Uterus (tissue), 4 donors: ENCODE measurements around the gene ATP10A. TPM values are rescaled to one million over a fixed set of nuclear protein-coding genes. Genes with fewer than 3 reads are reported as not detected.

ENCODE experiments used
- DNase-seq, 2 donors: peaks; one replicate each; pipeline ENCODE4 v3.0.0-alpha.2; 2019 to 2020
- H3K27ac ChIP-seq, 2 donors: fragments of 200-600 bp; sonication (generic); 1 replicate in 1 of 2; 2 replicates in 1 of 2; pipeline ENCODE4 v1.5.1; 2016 to 2018
- H3K27me3 ChIP-seq, 2 donors: fragments of 200-600 bp; sonication (generic); one replicate each; pipeline ENCODE4 v1.5.1; 2018 to 2019; ENCODE audit warnings: control low read depth in 1 of 2
- H3K36me3 ChIP-seq, 2 donors: fragments of 200-600 bp; sonication (generic); one replicate each; pipeline ENCODE4 v1.5.1; 2019; ENCODE audit warnings: control low read depth in 1 of 2
- H3K4me1 ChIP-seq, 2 donors: fragments of 200-600 bp; sonication (generic); one replicate each; pipeline ENCODE4 v1.5.1; 2018 to 2019; ENCODE audit warnings: control low read depth in 1 of 2
- H3K4me3 ChIP-seq, 2 donors: fragments of 200-600 bp; sonication (generic); 1 replicate in 1 of 2; 2 replicates in 1 of 2; pipeline ENCODE4 v1.5.1; 2018 to 2019; ENCODE audit warnings: mild to moderate bottlenecking in 1 of 2
- H3K9me3 ChIP-seq, 2 donors: fragments of 200-600 bp; sonication (generic); one replicate each; pipeline ENCODE4 v1.5.1; 2019; ENCODE audit warnings: control low read depth in 1 of 2
- CTCF ChIP-seq, 4 experiments: fragments of 200-600 bp in 2 of 4; fragments of 450-650 bp in 2 of 4; sonication (generic) in 2 of 4; IDR thresholded peaks; one replicate each; pipeline ENCODE4 v1.5.1; 2016 to 2019; ENCODE audit warnings: antibody characterized with exemption in 4 of 4, mild to moderate bottlenecking in 2 of 4, moderate library complexity in 1 of 4
- POLR2A ChIP-seq, 2 donors: fragments of 450-650 bp; IDR thresholded peaks; one replicate each; pipeline ENCODE4 v1.6.1; 2016; ENCODE audit warnings: antibody characterized with exemption in 2 of 2, mild to moderate bottlenecking in 1 of 2, moderate library complexity in 1 of 2
- intact Hi-C: fragments of 100-400 bp; cut with DNase I; formaldehyde crosslinking; loops from one replicate; pipeline ENCODE4 v1.15.1; 2023; ENCODE audit warnings: low total_unique reads
- microRNA-seq: library from miRNA; unstranded; fragments of <30 nt; microRNA quantifications from one replicate; pipeline ENCODE4, GENCODE V29; 2016; ENCODE audit warnings: borderline microRNAs expressed, borderline replicate concordance
- small RNA-seq: library from RNA; depleted of rRNA; stranded (forward); fragments of <200 nt; gene quantifications from one replicate; pipeline ENCODE3, GENCODE V24; 2016
- total RNA-seq, 4 donors: library from RNA; depleted of rRNA in 3 of 4; stranded (reverse); fragments of >200 nt in 3 of 4; gene quantifications; one replicate each; pipeline versions ENCODE4 v1.1.0 to v1.2.4, GENCODE V29; 2014 to 2023
- donor health status: DM: yes; HTN: yes; CAD: no.

The ATP10A gene
- total RNA-seq, 4 donors from 2014 or later, result 0.29 to 3.8 (median 2.5) TPM

- no peak for DNase-seq
- no peak for TF ChIP-seq CTCF (IDR thresholded peaks at IDR 0.05)
- TF ChIP-seq POLR2A (IDR thresholded peaks at IDR 0.05), result no peak
- Histone ChIP-seq H3K27ac (no peak overlapping the region), H3K36me3 (no peaks in the 10 kb centered on the region), H3K9me3 (no peaks in the 10 kb centered on the region), H3K4me1 (no peaks in the 10 kb centered on the region), H3K27me3 (no peaks in the 10 kb centered on the region), H3K4me3 (no peak overlapping the region)
- intact Hi-C loops, result no loop called here
Measured at GRCh38 chr15:25631971-25632370, 231.2 kb downstream of the ATP10A start.

Small RNAs within 50 kb of the gene (microRNA-seq; reads per million reads assigned to microRNA genes)
- not detected for gene MIR4715

Small RNAs within 50 kb of the gene (small RNA-seq; reads per million reads assigned to genes)
- gene MIR4715 (not detected), gene RNA5SP390 (not detected)
